Endothelial cell of umbilical vein (primary cell): ENCODE measurements around the gene RPL38. TPM values are rescaled to one million over a fixed set of nuclear protein-coding genes. Genes with fewer than 3 reads are reported as not detected.

Experiments
- BruUV-seq: library from RNA; stranded (reverse); fragments of 400-500 nt; replicated peaks from 2 replicates; lab custom pipeline; 2021; lab: Mats Ljungman, UMichigan
- CTCF ChIA-PET: fragments of 300-600, 350-600 bp; sonication (Branson Sonifier 250); formaldehyde crosslinking; loops from one replicate; lab custom pipeline; 2021; ENCODE audit warnings: antibody characterized with exemption, inconsistent platforms; lab: Charles Lee
- POLR2A ChIA-PET: fragments of 300-600, 350-600 bp; sonication (Branson Sonifier 250); formaldehyde crosslinking; loops from one replicate; lab custom pipeline; 2021; ENCODE audit warnings: antibody characterized with exemption, inconsistent platforms; lab: Charles Lee
- DNase-seq: peaks from one replicate; pipeline ENCODE4 v3.0.0-alpha.2; 2011; ENCODE audit warnings: low read depth, low spot score
- FAIRE-seq: peaks from 2 replicates; lab custom pipeline; 2011; peaks lifted over from hg19 to GRCh38; lab: Jason Lieb, UNC
- H2AFZ ChIP-seq: 2 replicates; pipeline ENCODE4 v1.6.0; 2012; ENCODE audit warnings: low read depth, low read length, control low read depth, inconsistent platforms
- H3K27ac ChIP-seq: 2 replicates; pipeline ENCODE4 v1.5.1; 2011; ENCODE audit warnings: low read depth, mild to moderate bottlenecking, control low read depth, low read length, moderate library complexity; ENCODE audit not compliant: insufficient read depth
- H3K27me3 ChIP-seq, 2 experiments: 2 replicates each; pipeline versions ENCODE4 v1.6.0 to v1.6.1; 2011; ENCODE audit warnings: low read length in 2 of 2, mixed read lengths in 1 of 2; ENCODE audit not compliant: control insufficient read depth in 2 of 2, insufficient read depth in 2 of 2
- H3K36me3 ChIP-seq, 2 experiments: 2 replicates in 1 of 2; 3 replicates in 1 of 2; pipeline ENCODE4 v1.5.1; 2011; ENCODE audit warnings: low read length in 2 of 2, mild to moderate bottlenecking in 1 of 2, moderate library complexity in 1 of 2; ENCODE audit not compliant: control insufficient read depth in 2 of 2, insufficient read depth in 2 of 2; ENCODE audit errors: extremely low read depth in 1 of 2
- H3K4me1 ChIP-seq: 3 replicates; pipeline ENCODE4 v1.5.1; 2011; ENCODE audit warnings: mild to moderate bottlenecking, low read length; ENCODE audit not compliant: control insufficient read depth, insufficient read depth; ENCODE audit errors: extremely low read depth
- H3K4me2 ChIP-seq: 2 replicates; pipeline ENCODE4 v1.6.1; 2011; ENCODE audit warnings: low read length, control low read depth, mixed read lengths; ENCODE audit not compliant: insufficient read depth
- H3K4me3 ChIP-seq, 3 experiments: fragments of 200-600 bp in 1 of 3; sonication (generic), shearing (Covaris generic) in 1 of 3; replicated peaks in 1 of 3; 2 replicates each; pipeline ENCODE4 v1.5.1; 2011 to 2016; ENCODE audit warnings: control low read depth in 3 of 3, low read length in 3 of 3, mild to moderate bottlenecking in 2 of 3, inconsistent platforms in 1 of 3, low read depth in 1 of 3, moderate library complexity in 1 of 3; ENCODE audit not compliant: insufficient read depth in 1 of 3
- H3K79me2 ChIP-seq: 2 replicates; pipeline ENCODE4 v1.6.0; 2012; ENCODE audit warnings: low read length, inconsistent platforms; ENCODE audit not compliant: control insufficient read depth, insufficient read depth
- H3K9ac ChIP-seq: replicated peaks from 2 replicates; pipeline ENCODE3; 2011; ENCODE audit warnings: low read length, control low read depth; ENCODE audit not compliant: insufficient read depth; ENCODE audit errors: extremely low read depth
- H3K9me1 ChIP-seq: replicated peaks from 3 replicates; pipeline ENCODE4 v1.6.0; 2011; ENCODE audit warnings: mild to moderate bottlenecking, low read length; ENCODE audit not compliant: control insufficient read depth, insufficient read depth; ENCODE audit errors: extremely low read depth
- H3K9me3 ChIP-seq: replicated peaks from 2 replicates; pipeline ENCODE4 v1.5.1; 2012; ENCODE audit warnings: low read length, inconsistent platforms; ENCODE audit not compliant: control insufficient read depth, insufficient read depth
- H4K20me1 ChIP-seq: replicated peaks from 2 replicates; pipeline ENCODE3; 2011; ENCODE audit warnings: mild to moderate bottlenecking, low read length; ENCODE audit not compliant: control insufficient read depth, insufficient read depth; ENCODE audit errors: extremely low read depth
- CTCF ChIP-seq, 2 donors: IDR thresholded peaks; 1 replicate in 1 of 2; 2 replicates in 1 of 2; pipeline ENCODE4 v1.5.1; 2011; ENCODE audit warnings: low read length in 2 of 2, mild to moderate bottlenecking in 2 of 2, moderate library complexity in 2 of 2, control low read depth in 1 of 2, inconsistent platforms in 1 of 2, low read depth in 1 of 2; ENCODE audit not compliant: insufficient read depth in 1 of 2; ENCODE audit errors: extremely low read depth in 1 of 2
- EZH2 ChIP-seq: IDR thresholded peaks from 2 replicates; pipeline ENCODE4 v1.6.1; 2012; ENCODE audit warnings: borderline replicate concordance, low read depth, mild to moderate bottlenecking, moderate library complexity, low read length, inconsistent platforms; ENCODE audit not compliant: severe bottlenecking
- FOS ChIP-seq: IDR thresholded peaks from 2 replicates; pipeline ENCODE4 v1.6.1; 2011; ENCODE audit warnings: mild to moderate bottlenecking, low read length, moderate library complexity, borderline replicate concordance; ENCODE audit not compliant: insufficient read depth
- GATA2 ChIP-seq: IDR thresholded peaks from 2 replicates; pipeline ENCODE4 v1.7.0; 2011; ENCODE audit warnings: low read depth, mild to moderate bottlenecking, moderate library complexity, mixed read lengths, low read length; ENCODE audit not compliant: insufficient read length, insufficient read depth
- JUN ChIP-seq: IDR thresholded peaks from 2 replicates; pipeline ENCODE4 v1.6.1; 2011; ENCODE audit warnings: borderline replicate concordance, low read depth; ENCODE audit not compliant: insufficient read length, insufficient read depth
- MAX ChIP-seq: IDR thresholded peaks from 2 replicates; pipeline ENCODE4 v1.6.1; 2011; ENCODE audit not compliant: insufficient read depth, insufficient read length
- MYC ChIP-seq: IDR thresholded peaks from one replicate; pipeline ENCODE4 v1.6.1; 2011; ENCODE audit warnings: mild to moderate bottlenecking, low read depth, low read length
- POLR2A ChIP-seq: IDR thresholded peaks from 2 replicates; pipeline ENCODE4 v1.6.1; 2012; ENCODE audit warnings: low read depth, mild to moderate bottlenecking, control low read depth, low read length
- POLR2AphosphoS5 ChIP-seq: IDR thresholded peaks from 2 replicates; pipeline ENCODE4 v1.6.1; 2012; ENCODE audit warnings: low read depth, mild to moderate bottlenecking, control low read depth, low read length, moderate library complexity; ENCODE audit not compliant: insufficient read depth
- dilution Hi-C: fragments of 300-500 bp; cut with MboI; formaldehyde crosslinking; loops from one replicate; pipeline ENCODE4 v1.15.0; 2019; ENCODE audit warnings: low sequenced_read_pairs; ENCODE audit not compliant: extremely low pct_ligation_motif_present
- intact Hi-C: fragments of 100-400 bp; cut with micrococcal nuclease; formaldehyde crosslinking; loops from one replicate; pipeline ENCODE4 v1.10.0; 2022
- polyA plus RNA-seq, 4 experiments: library from polyadenylated mRNA; depleted of rRNA in 3 of 4; stranded (reverse) in 3 of 4; unstranded in 1 of 4; fragments of >200 nt; gene quantifications; 2 replicates each; pipeline versions ENCODE4 v1.2.1 to v1.2.3, GENCODE V29; 2011 to 2012; ENCODE audit warnings: missing spikeins in 1 of 4
- total RNA-seq: library from RNA; stranded (reverse); gene quantifications from 2 replicates; pipeline ENCODE4 v1.2.3, GENCODE V29; 2021

Gene RPL38
- total and polyA plus RNA-seq, 2 donors (not counting 3 experiments of a cell fraction or from before 2014, with no cell fraction given) = 256 to 1,006 TPM

DNA sequence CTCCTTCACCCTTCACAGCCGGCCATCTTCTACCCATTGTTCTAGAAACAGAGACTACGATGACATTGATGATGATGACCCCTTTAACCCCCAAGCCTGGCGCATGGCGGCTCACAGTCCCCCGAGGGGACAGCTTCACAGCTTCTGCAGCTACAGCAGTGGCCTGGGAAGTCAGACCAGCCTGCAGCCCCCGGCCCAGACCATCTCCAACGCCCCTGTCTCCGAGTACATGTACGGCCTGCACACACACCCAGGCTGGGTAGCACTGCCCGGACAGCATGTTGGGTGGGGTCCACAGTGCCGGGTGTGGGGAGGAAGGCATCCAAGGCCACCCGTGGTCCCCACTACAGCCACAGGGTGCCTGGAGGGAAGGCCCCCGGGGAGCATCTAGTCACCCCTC lies 49.6 kb downstream of the RPL38 start:
- H3K4me2 ChIP-seq = no peak overlapping the region
- H4K20me1 ChIP-seq = no peaks in the 10 kb centered on the region
- DNase-seq (no peak), FAIRE-seq (no peak)
- no peaks in the 10 kb centered on the region for H3K4me1 ChIP-seq
- no peaks in the 10 kb centered on the region for H3K9me3 ChIP-seq
- ChIA-PET CTCF (no interaction called here), POLR2A (no interaction called here)
- dilution Hi-C loops (no loop called here), intact Hi-C loops (no loop called here)
- H3K79me2 ChIP-seq = no peaks in the 10 kb centered on the region
- H3K27me3 ChIP-seq = no peaks in the 10 kb centered on the region
- no peak overlapping the region for H3K9ac ChIP-seq
- H3K4me3 ChIP-seq = no peak overlapping the region
- H2AFZ ChIP-seq = no peak overlapping the region
- no TSS peak for BruUV-seq
- H3K27ac ChIP-seq = no peak overlapping the region
- TF ChIP-seq MAX (no peak), GATA2 (no peak), FOS (no peak), JUN (no peak), POLR2AphosphoS5 (no peak), CTCF (IDR thresholded peaks at IDR 0.05; ENCODE audit: extremely low read depth in 1 of 2, insufficient read depth in 1 of 2, low read depth in 1 of 2, low read length in 2 of 2) (no peak), POLR2A (no peak), MYC (no peak), EZH2 (no peak)
- H3K36me3 ChIP-seq = no peaks in the 10 kb centered on the region
- no peaks in the 10 kb centered on the region for H3K9me1 ChIP-seq
